ENCODE data around the gene TMTC4.

DNA sequence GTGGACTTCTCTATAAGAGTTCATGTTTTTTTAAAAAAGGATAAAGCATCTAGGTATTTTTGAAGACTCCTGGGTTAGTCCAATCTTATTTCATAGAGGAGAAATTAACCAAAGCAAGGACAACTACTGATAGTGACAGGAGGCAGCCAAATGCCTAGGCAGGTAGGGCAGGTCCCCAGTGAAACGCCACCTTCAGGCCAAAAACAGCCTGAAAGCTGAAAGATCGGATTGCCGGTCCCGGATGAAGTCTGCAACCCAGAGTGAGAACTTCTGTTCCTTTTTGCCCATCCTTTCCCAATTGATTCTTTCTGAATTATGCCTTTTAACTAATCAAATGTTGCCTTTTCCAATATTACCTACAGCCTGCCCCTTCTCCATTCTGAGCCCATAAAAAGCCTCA is 79.9 kb downstream of the TMTC4 start:
- TF ChIP-seq TAF1 (IDR thresholded peaks at IDR 0.05; ENCODE audit: low read depth) (no peak), USF1 (IDR thresholded peaks at IDR 0.05) (no peak), EGR1 (IDR thresholded peaks at IDR 0.05) (no peak), YY1 (IDR thresholded peaks at IDR 0.05; ENCODE audit: low read depth) (no peak), TEAD4 (IDR thresholded peaks at IDR 0.05) (no peak)
- TF ChIP-seq, protein P1, sequence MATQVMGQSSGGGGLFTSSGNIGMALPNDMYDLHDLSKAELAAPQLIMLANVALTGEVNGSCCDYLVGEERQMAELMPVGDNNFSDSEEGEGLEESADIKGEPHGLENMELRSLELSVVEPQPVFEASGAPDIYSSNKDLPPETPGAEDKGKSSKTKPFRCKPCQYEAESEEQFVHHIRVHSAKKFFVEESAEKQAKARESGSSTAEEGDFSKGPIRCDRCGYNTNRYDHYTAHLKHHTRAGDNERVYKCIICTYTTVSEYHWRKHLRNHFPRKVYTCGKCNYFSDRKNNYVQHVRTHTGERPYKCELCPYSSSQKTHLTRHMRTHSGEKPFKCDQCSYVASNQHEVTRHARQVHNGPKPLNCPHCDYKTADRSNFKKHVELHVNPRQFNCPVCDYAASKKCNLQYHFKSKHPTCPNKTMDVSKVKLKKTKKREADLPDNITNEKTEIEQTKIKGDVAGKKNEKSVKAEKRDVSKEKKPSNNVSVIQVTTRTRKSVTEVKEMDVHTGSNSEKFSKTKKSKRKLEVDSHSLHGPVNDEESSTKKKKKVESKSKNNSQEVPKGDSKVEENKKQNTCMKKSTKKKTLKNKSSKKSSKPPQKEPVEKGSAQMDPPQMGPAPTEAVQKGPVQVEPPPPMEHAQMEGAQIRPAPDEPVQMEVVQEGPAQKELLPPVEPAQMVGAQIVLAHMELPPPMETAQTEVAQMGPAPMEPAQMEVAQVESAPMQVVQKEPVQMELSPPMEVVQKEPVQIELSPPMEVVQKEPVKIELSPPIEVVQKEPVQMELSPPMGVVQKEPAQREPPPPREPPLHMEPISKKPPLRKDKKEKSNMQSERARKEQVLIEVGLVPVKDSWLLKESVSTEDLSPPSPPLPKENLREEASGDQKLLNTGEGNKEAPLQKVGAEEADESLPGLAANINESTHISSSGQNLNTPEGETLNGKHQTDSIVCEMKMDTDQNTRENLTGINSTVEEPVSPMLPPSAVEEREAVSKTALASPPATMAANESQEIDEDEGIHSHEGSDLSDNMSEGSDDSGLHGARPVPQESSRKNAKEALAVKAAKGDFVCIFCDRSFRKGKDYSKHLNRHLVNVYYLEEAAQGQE (IDR thresholded peaks at IDR 0.05; ENCODE audit: low read depth), result no peak
